ENCODE measurements around the gene SPOUT1. TPM values are rescaled to one million over a fixed set of nuclear protein-coding genes. Genes with fewer than 3 reads are reported as not detected.

Gene SPOUT1
- total and polyA plus RNA-seq, 10 of the 15 experiments (the other 5 are each of a cell fraction or from before 2014, with no cell fraction given) = 5.7 to 95.0 (median 40.6) TPM

GRCh38 chr9:128771745-128772519, 57.7 kb downstream of the SPOUT1 start, which contains the start of gene ZER1 (continued):
- TF ChIP-seq BCL3 (IDR thresholded peaks at IDR 0.05; ENCODE audit: borderline replicate concordance, insufficient read depth, low read depth, low read length, poor library complexity, severe bottlenecking) = peak; percentile 58
- TF ChIP-seq EGR1 (IDR thresholded peaks at IDR 0.05; ENCODE audit: borderline replicate concordance in 1 of 2, low read depth in 2 of 2, low read length in 2 of 2) = peak; percentile 65 to 81
- TF ChIP-seq ZBTB33 (IDR thresholded peaks at IDR 0.05) = no peak
- peak; percentile 58; the same call in 1 of the 2 replicates for TF ChIP-seq PML (IDR thresholded peaks at IDR 0.05; ENCODE audit: low read length)
- no peak for TF ChIP-seq MYB (IDR thresholded peaks at IDR 0.05; ENCODE audit: borderline replicate concordance, low read depth, low read length)
- 0 out of 2 replicates have a peak, but pooled peaks have one; percentile 44 for TF ChIP-seq CBFB (IDR thresholded peaks at IDR 0.05; ENCODE audit: low read depth)
- TF ChIP-seq KLF5 (IDR thresholded peaks at IDR 0.05; ENCODE audit: partially characterized antibody) = peak; percentile 89
- TF ChIP-seq IKZF1 (conservative IDR thresholded peaks at IDR 0.05) = peak; percentile 95
- peak; percentile 71; the same call in 1 of the 2 replicates for TF ChIP-seq CHD2 (IDR thresholded peaks at IDR 0.05; ENCODE audit: borderline replicate concordance, low read depth, low read length)
- no peak for TF ChIP-seq SPI1 (IDR thresholded peaks at IDR 0.05; ENCODE audit: borderline replicate concordance, insufficient read depth, low read depth, low read length)
- peak; percentile 93 for TF ChIP-seq GABPA (IDR thresholded peaks at IDR 0.05; ENCODE audit: low read depth)
- TF ChIP-seq TARDBP (IDR thresholded peaks at IDR 0.05; ENCODE audit: borderline replicate concordance) = no peak
- no peak for TF ChIP-seq NFXL1 (IDR thresholded peaks at IDR 0.05; ENCODE audit: borderline replicate concordance)
- no peak for TF ChIP-seq ZZZ3 (IDR thresholded peaks at IDR 0.05; ENCODE audit: control insufficient read depth, insufficient read length, low read depth)
- no peak for TF ChIP-seq ZNF217 (IDR thresholded peaks at IDR 0.05)
- TF ChIP-seq POLR2AphosphoS5 (IDR thresholded peaks at IDR 0.05; ENCODE audit: low read length) = peak; percentile 78
- TF ChIP-seq MEF2A (IDR thresholded peaks at IDR 0.05; ENCODE audit: insufficient read depth, low read depth, low read length) = peak; percentile 62
- 0 out of 2 replicates have a peak, but pooled peaks have one; percentile 10 for TF ChIP-seq NRF1 (conservative IDR thresholded peaks at IDR 0.05; ENCODE audit: low read depth, low read length)
- TF ChIP-seq ATF3 (IDR thresholded peaks at IDR 0.05; ENCODE audit: borderline replicate concordance, extremely low read depth, low read depth, low read length) = no peak
- TF ChIP-seq NR2C1 (IDR thresholded peaks at IDR 0.05) = peak; percentile 88
- TF ChIP-seq ATF2 (IDR thresholded peaks at IDR 0.05; ENCODE audit: low read length) = no peak
- TF ChIP-seq NKRF (conservative IDR thresholded peaks at IDR 0.05) = peak; percentile 78
- TF ChIP-seq CREB1 (IDR thresholded peaks at IDR 0.05; ENCODE audit: low read depth) = peak; percentile 94

All from GM12878 (cell line).